Uterus (tissue), 4 donors: ENCODE results near the gene GMPPA. TPM values are rescaled to one million over a fixed set of nuclear protein-coding genes. Genes with fewer than 3 reads are reported as not detected.

Experiments used
- DNase-seq, 2 donors: peaks; one replicate each; pipeline ENCODE4 v3.0.0-alpha.2; 2019 to 2020
- H3K27ac ChIP-seq, 2 donors: fragments of 200-600 bp; sonication (generic); 1 replicate in 1 of 2; 2 replicates in 1 of 2; pipeline ENCODE4 v1.5.1; 2016 to 2018
- H3K27me3 ChIP-seq, 2 donors: fragments of 200-600 bp; sonication (generic); one replicate each; pipeline ENCODE4 v1.5.1; 2018 to 2019; ENCODE audit warnings: control low read depth in 1 of 2
- H3K36me3 ChIP-seq, 2 donors: fragments of 200-600 bp; sonication (generic); one replicate each; pipeline ENCODE4 v1.5.1; 2019; ENCODE audit warnings: control low read depth in 1 of 2
- H3K4me1 ChIP-seq, 2 donors: fragments of 200-600 bp; sonication (generic); one replicate each; pipeline ENCODE4 v1.5.1; 2018 to 2019; ENCODE audit warnings: control low read depth in 1 of 2
- H3K4me3 ChIP-seq, 2 donors: fragments of 200-600 bp; sonication (generic); 1 replicate in 1 of 2; 2 replicates in 1 of 2; pipeline ENCODE4 v1.5.1; 2018 to 2019; ENCODE audit warnings: mild to moderate bottlenecking in 1 of 2
- H3K9me3 ChIP-seq, 2 donors: fragments of 200-600 bp; sonication (generic); one replicate each; pipeline ENCODE4 v1.5.1; 2019; ENCODE audit warnings: control low read depth in 1 of 2
- POLR2A ChIP-seq, 2 donors: fragments of 450-650 bp; IDR thresholded peaks; one replicate each; pipeline ENCODE4 v1.6.1; 2016; ENCODE audit warnings: antibody characterized with exemption in 2 of 2, mild to moderate bottlenecking in 1 of 2, moderate library complexity in 1 of 2
- intact Hi-C: fragments of 100-400 bp; cut with DNase I; formaldehyde crosslinking; loops from one replicate; pipeline ENCODE4 v1.15.1; 2023; ENCODE audit warnings: low total_unique reads
- total RNA-seq, 4 donors: library from RNA; depleted of rRNA in 3 of 4; stranded (reverse); fragments of >200 nt in 3 of 4; gene quantifications; one replicate each; pipeline versions ENCODE4 v1.1.0 to v1.2.4, GENCODE V29; 2014 to 2023
- TF ChIP-seq, protein P1 (sequence below), 4 experiments: fragments of 200-600 bp in 2 of 4; fragments of 450-650 bp in 2 of 4; sonication (generic) in 2 of 4; IDR thresholded peaks; one replicate each; pipeline ENCODE4 v1.5.1; 2016 to 2019; ENCODE audit warnings: antibody characterized with exemption in 4 of 4, mild to moderate bottlenecking in 2 of 4, moderate library complexity in 1 of 4
- donor health status: DM: yes; HTN: yes; CAD: no.

The GMPPA gene
- total RNA-seq, 4 donors from 2014 or later = 14.1 to 39.5 (median 27.6) TPM

DNA sequence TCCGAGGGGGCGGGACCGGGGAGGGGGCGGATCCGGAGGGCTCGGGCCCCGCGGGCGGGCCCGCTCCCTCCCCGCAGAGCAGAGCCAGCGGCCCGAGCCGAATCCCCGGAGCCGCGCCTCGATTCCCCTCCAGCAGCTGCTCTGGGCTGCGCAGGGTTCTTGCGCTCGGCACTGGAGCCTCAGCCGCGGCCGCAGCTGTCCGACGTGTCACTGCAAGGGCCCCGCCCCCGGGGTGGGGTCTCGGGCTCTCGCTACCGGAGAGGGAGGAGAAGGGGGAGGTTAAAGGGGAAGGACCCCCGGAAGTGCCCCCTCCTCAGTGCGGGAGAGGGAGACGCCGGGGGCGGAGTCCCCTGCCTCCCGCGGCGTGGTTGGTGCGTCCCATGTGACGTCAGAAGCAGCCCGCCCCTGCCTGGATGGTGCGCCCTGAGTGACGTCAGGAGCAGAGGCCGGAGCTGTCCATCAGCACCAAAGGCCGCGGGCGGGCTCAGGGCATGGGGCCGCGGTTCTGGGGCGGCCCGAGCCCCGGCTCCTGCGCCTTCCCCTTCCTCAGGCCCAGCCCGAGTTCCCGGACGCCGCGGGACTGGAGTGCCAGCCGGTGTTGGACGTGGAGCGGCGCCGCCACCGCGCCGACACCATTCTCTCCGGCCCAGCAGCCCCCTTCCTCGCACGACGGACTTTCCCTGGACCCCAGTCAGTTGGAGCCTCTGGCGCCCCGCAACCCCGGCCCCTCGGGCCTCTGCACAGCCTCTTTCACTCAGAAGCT lies 45.1 kb downstream of the GMPPA start, which contains the start of the genes CHPF and TMEM198:
CHPF (minus strand) TSS at position 214 of the 763 bp plus-strand sequence. CDS start 271 bp downstream, outside the sequence.
TMEM198 (plus strand) TSS at position 433 of the 763 bp plus-strand sequence. CDS start 700 bp downstream, outside the sequence.
- no peaks in the 10 kb centered on the region for H3K27me3 ChIP-seq
- peak; percentile 37 to 68 for TF ChIP-seq POLR2A (IDR thresholded peaks at IDR 0.05)
- TF ChIP-seq, protein P1, sequence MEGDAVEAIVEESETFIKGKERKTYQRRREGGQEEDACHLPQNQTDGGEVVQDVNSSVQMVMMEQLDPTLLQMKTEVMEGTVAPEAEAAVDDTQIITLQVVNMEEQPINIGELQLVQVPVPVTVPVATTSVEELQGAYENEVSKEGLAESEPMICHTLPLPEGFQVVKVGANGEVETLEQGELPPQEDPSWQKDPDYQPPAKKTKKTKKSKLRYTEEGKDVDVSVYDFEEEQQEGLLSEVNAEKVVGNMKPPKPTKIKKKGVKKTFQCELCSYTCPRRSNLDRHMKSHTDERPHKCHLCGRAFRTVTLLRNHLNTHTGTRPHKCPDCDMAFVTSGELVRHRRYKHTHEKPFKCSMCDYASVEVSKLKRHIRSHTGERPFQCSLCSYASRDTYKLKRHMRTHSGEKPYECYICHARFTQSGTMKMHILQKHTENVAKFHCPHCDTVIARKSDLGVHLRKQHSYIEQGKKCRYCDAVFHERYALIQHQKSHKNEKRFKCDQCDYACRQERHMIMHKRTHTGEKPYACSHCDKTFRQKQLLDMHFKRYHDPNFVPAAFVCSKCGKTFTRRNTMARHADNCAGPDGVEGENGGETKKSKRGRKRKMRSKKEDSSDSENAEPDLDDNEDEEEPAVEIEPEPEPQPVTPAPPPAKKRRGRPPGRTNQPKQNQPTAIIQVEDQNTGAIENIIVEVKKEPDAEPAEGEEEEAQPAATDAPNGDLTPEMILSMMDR (IDR thresholded peaks at IDR 0.05) = peak in 1 of 4 experiments; percentile 7
- no peaks in the 10 kb centered on the region for H3K36me3 ChIP-seq
- peak within 1 kb of the TSS; percentile 83 to 90 for H3K27ac ChIP-seq
- no peaks in the 10 kb centered on the region for H3K9me3 ChIP-seq
- peak within 1 kb of the TSS; percentile 39 to 59 for H3K4me3 ChIP-seq
- H3K4me1 ChIP-seq = peaks cover 0 to 5% of the 10 kb centered on the region in 2 donors
- intact Hi-C loops = no loop called here
- DNase-seq = peak; percentile 98 to 99

DNA sequence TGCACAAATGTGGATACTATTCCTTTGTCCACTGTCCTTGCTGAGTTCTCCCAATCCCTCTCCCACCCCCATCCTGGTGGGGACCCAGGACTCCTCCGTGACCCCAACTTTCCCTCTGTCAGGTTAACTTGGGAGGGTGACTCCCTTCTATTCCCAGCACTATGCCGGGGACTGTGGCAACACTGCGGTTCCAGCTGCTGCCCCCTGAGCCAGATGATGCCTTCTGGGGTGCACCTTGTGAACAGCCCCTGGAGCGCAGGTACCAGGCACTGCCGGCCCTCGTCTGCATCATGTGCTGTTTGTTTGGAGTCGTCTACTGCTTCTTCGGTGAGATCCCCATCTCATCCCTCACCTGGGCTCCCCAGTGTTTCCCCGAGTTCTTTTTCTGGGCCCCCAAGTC lies 45.9 kb downstream of the GMPPA start:
- H3K27me3 ChIP-seq = no peaks in the 10 kb centered on the region
- peaks cover 0 to 5% of the 10 kb centered on the region in 2 donors for H3K4me1 ChIP-seq
- H3K4me3 ChIP-seq = peak overlapping the region; percentile 39 to 59
- no peak for TF ChIP-seq POLR2A (IDR thresholded peaks at IDR 0.05)
- TF ChIP-seq, protein P1 (IDR thresholded peaks at IDR 0.05) = no peak
- intact Hi-C loops = no loop called here
- DNase-seq = no peak
- H3K27ac ChIP-seq = peak overlapping the region in 1 of 2 donors; percentile 90
- H3K36me3 ChIP-seq = no peaks in the 10 kb centered on the region
- H3K9me3 ChIP-seq = no peaks in the 10 kb centered on the region

DNA sequence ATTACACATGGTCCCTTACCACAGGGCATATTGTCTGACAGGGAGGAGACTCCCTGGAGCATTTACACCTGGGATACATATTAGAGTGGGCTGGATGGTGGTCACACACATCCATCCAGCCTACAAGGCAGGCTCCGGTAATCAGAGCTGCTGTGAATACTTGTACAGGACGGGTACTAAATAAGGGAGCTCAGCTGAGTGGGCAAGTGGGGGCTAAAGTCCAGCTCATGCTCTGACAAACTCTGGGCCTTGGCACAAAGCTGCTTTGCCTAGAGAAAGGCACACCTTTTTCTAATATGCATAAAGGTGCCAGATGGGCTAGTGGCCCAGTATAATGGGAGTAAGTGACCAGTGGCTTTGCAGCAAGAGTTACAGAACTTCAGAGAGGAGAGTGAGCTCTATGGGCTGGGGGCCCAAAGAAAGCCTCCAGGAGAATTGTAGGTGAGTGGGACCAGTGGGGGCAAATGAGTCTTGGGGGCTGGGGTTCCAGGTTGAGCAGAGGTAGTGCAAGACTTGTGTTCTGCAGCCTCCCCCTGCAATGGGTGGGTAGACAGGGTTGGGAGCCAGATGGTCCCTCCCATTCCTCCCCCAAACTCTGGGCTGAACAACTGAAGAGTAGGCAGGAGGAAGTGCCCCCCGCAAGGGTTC lies 46.7 kb downstream of the GMPPA start:
- Histone ChIP-seq H3K27ac (no peak overlapping the region), H3K9me3 (no peaks in the 10 kb centered on the region), H3K27me3 (no peaks in the 10 kb centered on the region), H3K4me3 (no peak overlapping the region), H3K36me3 (no peaks in the 10 kb centered on the region), H3K4me1 (peaks cover 0 to 5% of the 10 kb centered on the region in 2 donors)
- no peak for DNase-seq
- intact Hi-C loops = no loop called here
- TF ChIP-seq POLR2A (IDR thresholded peaks at IDR 0.05) = no peak
- TF ChIP-seq, protein P1 (IDR thresholded peaks at IDR 0.05) = no peak

DNA sequence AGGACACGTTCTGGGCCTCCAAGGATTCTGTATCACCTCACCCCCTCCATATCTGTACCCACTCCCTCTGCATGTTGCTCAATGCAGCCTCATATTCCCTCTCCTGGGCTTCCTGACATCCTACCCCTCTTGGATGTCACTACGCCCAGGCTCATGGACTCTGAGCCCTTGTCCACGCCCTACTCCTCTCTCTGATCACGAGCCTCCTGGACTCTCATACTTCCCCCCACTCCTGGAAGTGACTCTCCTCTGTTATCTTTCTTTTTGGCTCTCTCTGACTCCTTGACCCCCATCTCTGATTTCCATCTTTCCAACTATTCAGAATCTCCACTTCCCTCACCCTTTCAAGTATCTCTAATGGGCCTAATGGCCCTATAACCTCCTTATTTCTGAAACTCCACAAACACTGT lies 47.3 kb downstream of the GMPPA start:
- DNase-seq = no peak
- H3K9me3 ChIP-seq = no peaks in the 10 kb centered on the region
- no peak overlapping the region for H3K4me3 ChIP-seq
- H3K36me3 ChIP-seq = no peaks in the 10 kb centered on the region
- intact Hi-C loops = no loop called here
- no peak overlapping the region for H3K27ac ChIP-seq
- H3K4me1 ChIP-seq = peaks cover 0 to 5% of the 10 kb centered on the region in 2 donors
- TF ChIP-seq, protein P1 (IDR thresholded peaks at IDR 0.05) = no peak
- no peak for TF ChIP-seq POLR2A (IDR thresholded peaks at IDR 0.05)
- no peaks in the 10 kb centered on the region for H3K27me3 ChIP-seq

GRCh38 chr2:219547621-219548020 lies 48.9 kb downstream of the GMPPA start:
- Histone ChIP-seq H3K27me3 (no peaks in the 10 kb centered on the region), H3K36me3 (no peaks in the 10 kb centered on the region), H3K4me3 (no peak overlapping the region), H3K9me3 (no peaks in the 10 kb centered on the region), H3K27ac (no peak overlapping the region), H3K4me1 (peaks cover 0 to 12% of the 10 kb centered on the region in 2 donors)
- intact Hi-C loops = no loop called here
- TF ChIP-seq POLR2A (IDR thresholded peaks at IDR 0.05) = no peak
- TF ChIP-seq, protein P1 (IDR thresholded peaks at IDR 0.05) = no peak
- DNase-seq = no peak
